ENCODE results near the gene MTARC2. TPM values are rescaled to one million over a fixed set of nuclear protein-coding genes. Genes with fewer than 3 reads are reported as not detected.

MTARC2 gene
- total RNA-seq = 7.8 and 10.1 TPM in 2 replicates

DNA sequence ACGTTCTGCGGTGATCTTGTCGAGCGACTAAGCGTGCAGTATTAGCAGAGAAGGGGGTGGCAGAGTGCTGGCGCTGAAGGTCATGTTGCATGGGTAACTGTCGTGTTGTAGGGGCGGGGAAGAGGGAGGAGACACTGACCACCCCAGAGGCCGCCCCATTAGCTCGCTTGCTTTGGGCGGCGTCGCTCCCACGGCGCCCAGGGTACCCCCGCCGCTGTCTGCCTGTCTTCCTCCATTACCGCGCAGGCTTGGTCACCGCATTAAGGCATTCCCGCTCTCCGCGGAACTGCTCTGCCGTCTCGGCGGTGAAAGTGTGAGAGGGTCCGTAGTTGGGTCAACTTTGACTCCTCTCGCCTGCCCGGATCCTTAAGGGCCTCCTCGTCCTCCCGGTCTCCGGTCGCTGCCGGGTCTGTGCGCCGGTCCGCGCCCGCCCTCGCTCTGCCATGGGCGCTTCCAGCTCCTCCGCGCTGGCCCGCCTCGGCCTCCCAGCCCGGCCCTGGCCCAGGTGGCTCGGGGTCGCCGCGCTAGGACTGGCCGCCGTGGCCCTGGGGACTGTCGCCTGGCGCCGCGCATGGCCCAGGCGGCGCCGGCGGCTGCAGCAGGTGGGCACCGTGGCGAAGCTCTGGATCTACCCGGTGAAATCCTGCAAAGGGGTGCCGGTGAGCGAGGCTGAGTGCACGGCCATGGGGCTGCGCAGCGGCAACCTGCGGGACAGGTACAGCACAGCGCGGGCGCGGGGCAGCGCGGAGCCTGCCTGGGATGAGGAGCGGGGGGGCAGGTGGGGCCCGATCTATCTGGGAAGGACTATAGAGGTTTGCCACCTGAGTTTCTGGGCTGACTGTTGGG, at the start of gene MTARC2:
Gene MTARC2, plus strand, starts transcription at position 234 of the 846 bp plus-strand sequence. Its CDS starts 210 bp downstream, at position 444.

GRCh38 chr1:220786337-220787068, 38.4 kb downstream of the MTARC2 start, which contains the start of gene MTARC1:
Gene MTARC1, plus strand, starts transcription at chr1:220786913. Its CDS starts 32 bp downstream, at chr1:220786945.

Other genes starting within 250 kb of the MTARC2 start
- 0.69 and 0.80 TPM in 2 replicates for gene MARK1, start 220.2 kb upstream of the MTARC2 start, total RNA-seq
- 27.5 and 28.4 TPM in 2 replicates for gene C1orf115, start 58.0 kb upstream of the MTARC2 start, total RNA-seq
- 3.1 and 3.5 TPM in 2 replicates for gene MTARC1, start 38.6 kb downstream of the MTARC2 start, total RNA-seq
- gene HLX, start 131.1 kb downstream of the MTARC2 start, total RNA-seq = 45.7 and 49.1 TPM in 2 replicates